Upper lobe of left lung (tissue), 4 donors: ENCODE data around the gene BMPR2.

ENCODE experiments used
- POLR2A ChIP-seq, 4 donors: fragments of 450-650 bp; IDR thresholded peaks; one replicate each; pipeline ENCODE4 v1.5.1; 2016 to 2017; ENCODE audit warnings: antibody characterized with exemption in 4 of 4, mild to moderate bottlenecking in 2 of 4
- TF ChIP-seq, protein P1 (sequence below), 6 experiments: fragments of 450-650 bp in 4 of 6; fragments of 200-600 bp in 2 of 6; sonication (generic) in 2 of 6; IDR thresholded peaks; one replicate each; pipeline ENCODE4 v1.5.1; 2016 to 2019; ENCODE audit warnings: antibody characterized with exemption in 6 of 6

GRCh38 chr2:202589582-202589949 lies 213.4 kb downstream of the BMPR2 start:
- TF ChIP-seq, protein P1, sequence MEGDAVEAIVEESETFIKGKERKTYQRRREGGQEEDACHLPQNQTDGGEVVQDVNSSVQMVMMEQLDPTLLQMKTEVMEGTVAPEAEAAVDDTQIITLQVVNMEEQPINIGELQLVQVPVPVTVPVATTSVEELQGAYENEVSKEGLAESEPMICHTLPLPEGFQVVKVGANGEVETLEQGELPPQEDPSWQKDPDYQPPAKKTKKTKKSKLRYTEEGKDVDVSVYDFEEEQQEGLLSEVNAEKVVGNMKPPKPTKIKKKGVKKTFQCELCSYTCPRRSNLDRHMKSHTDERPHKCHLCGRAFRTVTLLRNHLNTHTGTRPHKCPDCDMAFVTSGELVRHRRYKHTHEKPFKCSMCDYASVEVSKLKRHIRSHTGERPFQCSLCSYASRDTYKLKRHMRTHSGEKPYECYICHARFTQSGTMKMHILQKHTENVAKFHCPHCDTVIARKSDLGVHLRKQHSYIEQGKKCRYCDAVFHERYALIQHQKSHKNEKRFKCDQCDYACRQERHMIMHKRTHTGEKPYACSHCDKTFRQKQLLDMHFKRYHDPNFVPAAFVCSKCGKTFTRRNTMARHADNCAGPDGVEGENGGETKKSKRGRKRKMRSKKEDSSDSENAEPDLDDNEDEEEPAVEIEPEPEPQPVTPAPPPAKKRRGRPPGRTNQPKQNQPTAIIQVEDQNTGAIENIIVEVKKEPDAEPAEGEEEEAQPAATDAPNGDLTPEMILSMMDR (IDR thresholded peaks at IDR 0.05) = no peak
- no peak for TF ChIP-seq POLR2A (IDR thresholded peaks at IDR 0.05)
